Hepatic stellate cell (primary cell): ENCODE data around the gene NFASC.
A peak's percentile ranks its signal among the peaks of the same experiment; 100 is the strongest.

Source experiments
- DNase-seq: peaks from one replicate; pipeline ENCODE4 v3.0.0; 2011; ENCODE audit warnings: low spot score

NFASC gene

GRCh38 chr1:204959836-204960235 is 89.2 kb downstream of the NFASC start:
- no peak for DNase-seq

GRCh38 chr1:204960306-204961125 is 89.9 kb downstream of the NFASC start:
- no peak for DNase-seq

- no peak for DNase-seq
Measured at GRCh38 chr1:204961765-204962419, 91.2 kb downstream of the NFASC start.

- DNase-seq, result no peak
Measured at GRCh38 chr1:204962742-204963632, 92.3 kb downstream of the NFASC start.

GRCh38 chr1:204967451-204967850 is 96.8 kb downstream of the NFASC start:
- DNase-seq, result no peak

GRCh38 chr1:204968135-204968534 is 97.5 kb downstream of the NFASC start:
- DNase-seq, result no peak

- no peak for DNase-seq
Measured at GRCh38 chr1:204968951-204969350, 98.3 kb downstream of the NFASC start.

GRCh38 chr1:204970937-204971336 is 100.3 kb downstream of the NFASC start:
- DNase-seq, result no peak

- peak; percentile 86 for DNase-seq
Measured at GRCh38 chr1:204971517-204972336, 101.1 kb downstream of the NFASC start.

GRCh38 chr1:204972426-204972825 is 101.8 kb downstream of the NFASC start:
- DNase-seq, result no peak

- DNase-seq, result no peak
Measured at GRCh38 chr1:204973449-204973848, 102.8 kb downstream of the NFASC start.

GRCh38 chr1:204974327-204974726 is 103.7 kb downstream of the NFASC start:
- DNase-seq, result no peak

- no peak for DNase-seq
Measured at GRCh38 chr1:204975021-204975420, 104.4 kb downstream of the NFASC start.

GRCh38 chr1:204975568-204976235 is 105.0 kb downstream of the NFASC start:
- peak; percentile 85 for DNase-seq

GRCh38 chr1:204976646-204977045 is 106.0 kb downstream of the NFASC start:
- no peak for DNase-seq

GRCh38 chr1:204977318-204977717 is 106.7 kb downstream of the NFASC start:
- DNase-seq, result no peak

GRCh38 chr1:204978782-204979181 is 108.1 kb downstream of the NFASC start:
- no peak for DNase-seq

- no peak for DNase-seq
Measured at GRCh38 chr1:204979306-204979705, 108.6 kb downstream of the NFASC start.

GRCh38 chr1:204979891-204980649 is 109.4 kb downstream of the NFASC start:
- no peak for DNase-seq

- no peak for DNase-seq
Measured at GRCh38 chr1:204980840-204981405, 110.3 kb downstream of the NFASC start.
